Right renal cortex interstitium (tissue), 3 donors: ENCODE results near the gene AP1M1. TPM values are rescaled to one million over a fixed set of nuclear protein-coding genes. Genes with fewer than 3 reads are reported as not detected.
"Not testable (repeated sequence)": the region's sequence is repeated elsewhere in the genome, so short reads cannot be mapped to it uniquely, and the experiment has no call there.

Experiments used
- DNase-seq, 3 donors: peaks; one replicate each; pipeline ENCODE4 v3.0.0-alpha.2; 2013; ENCODE audit warnings: low read depth in 3 of 3, low spot score in 2 of 3
- polyA plus RNA-seq, 3 donors: library from polyadenylated mRNA; unstranded; fragments of 120-200 nt; gene quantifications; one replicate each; pipeline ENCODE4 v1.2.1, GENCODE V29; 2013; ENCODE audit not compliant: insufficient read length in 3 of 3

The AP1M1 gene
- polyA plus RNA-seq, 3 donors = 55.2 to 67.8 (median 57.7) TPM

DNA sequence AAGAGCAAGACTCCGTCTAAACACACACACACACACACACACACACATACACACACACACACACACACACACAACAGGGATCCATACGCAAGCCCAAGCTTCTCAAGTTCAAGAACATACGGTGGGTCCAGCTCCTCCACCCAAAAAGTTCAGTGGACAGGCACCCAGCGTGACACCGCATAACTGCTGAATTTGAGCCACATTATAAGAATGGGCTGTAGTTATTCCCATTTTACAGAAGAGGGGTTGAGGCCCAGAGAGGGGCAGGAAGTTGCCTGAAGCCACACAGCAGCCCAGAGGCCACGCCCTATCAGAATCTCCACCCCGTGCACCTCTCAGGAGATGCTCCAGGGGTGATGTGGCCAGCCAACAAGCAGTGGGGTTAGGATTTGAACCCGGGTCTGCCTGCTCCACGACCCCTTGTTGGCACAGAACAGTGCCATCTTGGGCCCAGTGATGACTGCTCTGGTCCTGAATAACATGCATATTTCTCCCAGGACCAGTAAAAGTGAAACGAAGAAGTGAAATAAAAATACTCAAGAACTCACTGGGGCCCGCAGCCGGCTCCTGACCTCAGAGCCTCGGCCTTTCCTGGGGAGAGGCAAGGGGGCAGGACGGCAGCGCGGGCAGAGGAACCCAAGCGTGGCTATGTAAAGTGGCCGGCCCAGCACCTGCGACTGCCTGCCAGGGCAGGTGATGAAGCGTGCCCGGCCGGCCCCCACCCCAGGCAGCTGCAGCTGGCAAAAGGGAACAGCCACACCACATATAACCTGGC, 61.9 kb downstream of the AP1M1 start:
- DNase-seq = no peak

DNA sequence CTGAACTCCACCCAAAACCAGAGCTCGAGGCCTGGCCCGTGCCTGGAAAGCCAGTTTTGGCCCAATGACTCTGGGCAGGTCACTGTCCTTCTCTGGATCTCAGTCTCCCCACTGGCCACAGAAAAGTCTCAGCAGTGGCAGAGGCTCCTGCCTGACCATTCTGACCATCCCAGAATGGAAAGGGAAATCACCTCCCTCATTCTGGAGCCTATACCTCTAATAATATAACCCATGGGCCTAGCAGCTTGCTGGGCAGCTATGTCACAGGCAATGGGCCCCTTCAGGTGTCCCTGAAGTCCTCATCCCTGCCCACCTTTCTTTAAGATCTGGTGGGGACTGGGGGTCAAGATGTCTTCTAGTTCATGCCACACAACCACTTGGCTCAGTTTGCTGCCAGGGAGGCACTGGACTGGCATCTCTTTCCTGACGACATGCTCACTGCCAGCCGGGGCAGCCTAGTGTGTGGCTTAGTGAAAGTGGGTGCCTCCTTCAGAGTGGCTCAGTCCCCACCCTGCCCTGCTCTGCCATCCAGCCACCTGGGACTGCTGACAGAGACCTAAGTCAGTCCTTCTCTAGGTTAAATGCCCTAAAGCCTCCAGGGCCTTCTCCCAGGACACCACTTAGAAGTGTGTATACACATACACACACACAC, 62.6 kb downstream of the AP1M1 start:
- no peak for DNase-seq

DNA sequence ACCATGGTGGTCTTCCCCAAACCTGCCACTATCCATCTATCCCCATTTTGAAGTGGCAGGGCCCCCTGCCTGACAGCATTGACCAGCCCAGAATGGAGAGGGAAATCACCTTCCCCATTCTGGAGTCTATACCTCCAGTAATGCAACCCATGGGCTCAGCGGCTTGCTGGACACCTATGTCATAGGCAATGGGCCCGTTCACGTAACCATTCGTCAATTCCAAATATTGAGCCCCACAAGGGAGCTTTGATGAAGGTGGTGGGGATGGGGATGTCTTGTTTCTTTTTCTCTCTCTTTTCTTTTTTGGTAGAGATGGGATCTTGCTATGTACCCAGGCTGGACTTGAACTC, 63.1 kb downstream of the AP1M1 start:
- no peak for DNase-seq

DNA sequence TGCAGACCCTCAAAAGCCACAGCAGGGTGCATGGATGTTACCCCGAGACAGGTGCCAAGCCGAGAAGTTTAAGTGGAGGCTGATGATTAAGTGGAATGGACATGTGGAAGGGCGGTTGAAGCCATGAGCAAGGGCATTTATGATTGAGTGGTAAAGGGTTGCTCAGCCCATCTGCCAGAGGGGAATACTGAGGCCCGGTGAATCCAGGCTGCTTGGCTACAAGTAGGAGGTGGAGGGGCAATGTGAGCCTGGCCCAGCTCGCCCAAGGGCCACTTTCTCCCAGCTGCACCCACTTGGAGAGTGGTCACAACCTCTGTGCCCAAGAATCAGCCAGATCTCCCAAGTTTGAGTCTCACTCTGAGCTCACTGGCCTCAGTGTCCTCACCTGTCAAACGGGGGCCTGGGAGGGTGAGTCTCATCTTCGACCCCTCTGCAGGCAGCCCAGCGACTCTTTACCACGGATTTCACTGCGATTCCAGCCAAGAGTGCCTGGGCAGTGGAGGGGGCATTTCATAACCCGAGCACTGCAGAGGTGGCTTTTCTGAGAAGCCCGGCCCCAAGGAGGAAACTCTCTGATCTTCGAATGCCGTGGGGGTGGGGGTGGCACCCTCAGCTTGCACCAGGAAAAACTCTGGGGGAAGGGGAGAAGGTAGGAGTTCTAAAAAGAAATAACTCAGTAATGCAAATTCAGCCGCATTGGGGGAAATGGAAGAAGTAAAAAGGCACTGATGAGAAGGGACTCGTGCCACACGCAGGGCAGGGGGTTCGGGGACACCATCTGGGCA, 64.1 kb downstream of the AP1M1 start:
- DNase-seq = no peak

DNA sequence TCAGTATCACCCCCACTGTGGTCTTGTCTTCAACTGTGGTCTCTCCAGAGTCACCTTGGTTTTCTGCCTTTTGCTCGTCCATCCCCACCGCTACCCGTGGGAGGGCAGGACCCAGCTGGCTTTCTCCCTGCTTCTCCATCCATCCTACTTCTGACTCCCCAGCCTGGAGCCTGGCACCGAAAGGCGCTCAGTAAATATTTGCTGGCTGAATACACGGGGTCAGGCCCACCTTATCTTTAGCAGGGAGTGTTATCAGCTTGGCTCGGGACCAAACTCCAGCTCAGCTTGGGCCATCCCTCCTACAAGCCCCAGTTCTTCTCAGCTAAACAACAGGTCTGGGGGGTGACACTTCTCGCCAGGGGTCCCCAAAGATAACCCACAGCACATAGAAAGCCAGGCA, 64.9 kb downstream of the AP1M1 start:
- DNase-seq = no peak

DNA sequence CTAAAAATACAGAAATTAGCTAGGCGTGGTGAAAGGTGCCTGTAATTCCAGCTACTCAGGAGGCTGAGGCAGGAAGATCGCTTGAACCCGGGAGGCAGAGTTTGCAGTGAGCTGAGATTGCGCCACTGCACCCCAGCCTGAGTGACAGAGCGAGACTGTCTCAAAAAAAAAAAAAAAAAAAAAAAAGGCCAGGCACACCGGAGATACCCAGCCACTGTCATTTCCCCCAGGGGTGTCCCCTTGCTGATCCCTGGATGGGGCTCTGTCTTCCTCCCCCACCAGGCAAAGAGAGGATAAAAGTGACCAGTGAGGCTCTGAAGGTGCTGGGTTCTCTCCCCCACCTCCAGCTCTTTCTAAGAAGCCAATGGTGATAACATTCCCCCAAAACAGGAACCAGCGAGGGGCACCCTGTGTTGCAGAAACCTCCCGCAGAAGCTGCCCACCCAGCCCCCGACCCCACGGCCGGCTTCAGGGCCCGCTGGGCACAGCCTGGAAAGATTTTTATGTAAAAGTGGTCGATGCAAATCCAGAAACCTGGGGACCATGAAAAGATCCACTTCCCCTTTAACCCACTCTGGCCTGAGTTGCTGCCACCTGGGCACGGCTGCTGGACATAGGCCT, 65.5 kb downstream of the AP1M1 start:
- no peak for DNase-seq

DNA sequence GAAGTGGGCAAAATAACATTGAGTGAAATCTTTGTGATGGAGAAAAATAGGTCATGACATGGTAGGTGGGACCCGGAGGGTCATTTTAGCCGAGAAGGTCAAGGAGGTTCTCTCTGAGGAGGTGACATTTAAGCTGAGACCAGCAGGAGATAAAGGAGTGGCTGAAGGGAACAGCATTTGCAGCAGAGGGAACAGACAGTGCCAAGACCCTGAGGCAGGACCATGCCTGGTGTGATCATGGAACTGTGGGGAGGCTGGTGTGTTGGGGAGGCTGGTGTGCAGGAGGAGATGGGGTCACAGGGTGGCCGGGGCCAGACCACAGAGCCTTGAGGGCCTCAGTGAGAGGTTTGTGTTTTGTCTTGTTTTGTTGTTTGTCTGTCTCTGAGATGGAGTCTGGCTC, 67.5 kb downstream of the AP1M1 start:
- DNase-seq = no peak

DNA sequence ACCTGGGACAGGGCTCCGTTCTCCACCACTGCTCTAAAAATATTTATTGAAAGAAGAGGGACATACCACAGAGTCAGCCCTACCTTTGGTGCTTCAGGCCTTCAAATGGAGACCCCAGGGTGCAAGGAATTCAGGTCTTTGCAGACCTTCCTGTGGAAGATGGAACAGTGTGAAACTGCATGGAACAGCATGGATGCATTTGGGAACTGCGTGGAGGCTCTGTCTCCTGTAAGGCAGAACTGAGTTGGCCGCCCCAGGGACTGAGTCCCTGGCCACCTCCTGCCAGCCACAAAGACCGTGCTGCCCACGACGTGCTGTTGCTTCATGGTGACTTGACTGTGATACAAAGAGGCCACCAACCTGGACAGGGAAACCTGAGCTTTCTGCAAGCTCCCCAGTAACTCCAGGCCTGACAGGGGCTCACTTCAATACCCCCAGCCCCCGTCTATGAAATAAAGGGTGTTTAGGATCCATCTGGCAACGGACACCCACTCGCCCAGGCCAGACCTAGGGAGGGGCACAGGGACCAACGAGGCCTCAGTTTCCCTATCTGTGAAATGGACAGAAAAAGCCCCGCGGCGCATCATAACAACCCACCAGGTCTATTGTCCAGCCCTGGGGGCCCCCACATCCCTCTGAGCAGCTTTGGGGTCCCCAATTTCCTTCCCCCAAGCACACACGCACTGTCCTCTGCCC, 68.3 kb downstream of the AP1M1 start:
- DNase-seq = no peak

DNA sequence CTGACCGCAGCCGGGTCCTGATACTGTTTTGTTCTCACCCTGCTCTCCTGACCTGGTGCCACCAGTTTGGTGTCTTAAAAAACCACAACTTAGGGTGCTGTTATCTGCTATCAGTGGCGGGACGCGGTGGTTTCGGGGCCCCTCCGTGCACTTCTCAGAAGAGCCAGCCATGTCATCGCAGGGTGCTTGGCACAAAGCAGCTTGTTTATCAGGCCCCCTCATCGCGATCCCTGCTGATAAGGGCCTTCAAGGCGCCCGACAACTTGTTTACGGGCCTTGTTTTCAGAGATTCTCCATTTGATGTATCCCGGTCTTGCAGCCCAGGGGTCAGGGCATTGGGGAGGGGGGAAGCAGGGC, 68.9 kb downstream of the AP1M1 start:
- no peak for DNase-seq

DNA sequence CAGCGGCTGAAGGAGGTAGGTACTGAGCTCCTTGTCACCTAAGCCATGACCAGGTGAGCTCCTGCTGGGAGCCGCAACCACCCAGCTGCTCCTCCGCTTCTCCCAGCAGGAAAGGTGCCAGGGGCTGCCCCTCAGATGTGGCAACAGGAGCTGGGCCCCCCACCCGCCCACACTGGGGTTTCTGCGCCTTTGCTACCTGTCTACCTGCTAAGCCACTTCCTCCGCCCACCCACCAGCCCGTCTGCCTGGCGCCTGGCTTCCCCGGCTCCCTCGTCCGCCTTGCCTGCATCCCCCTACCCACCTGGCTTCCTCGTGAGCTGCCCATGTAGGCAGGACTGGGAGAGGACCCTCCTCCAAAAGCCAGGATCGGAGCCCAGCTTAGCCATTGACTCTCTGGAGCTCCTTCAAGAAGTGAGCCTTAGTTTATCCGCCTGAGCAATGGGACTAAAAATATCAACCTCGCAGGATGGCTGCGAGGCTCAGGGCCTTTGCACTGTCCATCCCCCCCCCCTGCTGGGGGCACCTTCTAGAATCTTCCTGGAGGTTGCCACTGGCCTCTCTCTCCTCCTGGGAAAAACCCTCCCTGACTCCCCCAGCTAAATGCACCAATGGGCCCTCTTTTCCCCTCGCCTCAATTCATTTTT, 71.1 kb downstream of the AP1M1 start:
- no peak for DNase-seq

DNA sequence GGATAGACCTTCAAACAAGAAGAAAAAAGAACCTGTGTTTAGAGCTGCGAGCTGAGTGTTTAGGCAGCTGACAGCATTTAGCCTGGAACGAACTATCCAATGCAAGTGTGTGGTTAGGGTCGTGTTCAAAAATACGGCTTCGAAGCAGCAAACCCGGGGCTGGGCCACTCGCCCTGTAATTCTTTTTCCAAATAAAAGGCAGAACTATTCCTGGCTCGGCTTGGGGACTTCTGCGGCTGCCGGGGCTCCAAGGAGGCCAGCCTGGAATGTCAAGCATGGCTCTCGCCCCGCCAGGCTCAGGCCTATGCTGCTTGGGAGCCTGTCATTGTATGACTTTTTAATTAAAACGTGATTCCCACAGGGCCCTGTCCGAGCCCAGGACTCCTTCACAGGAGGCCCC, 75.2 kb downstream of the AP1M1 start:
- DNase-seq = no peak

DNA sequence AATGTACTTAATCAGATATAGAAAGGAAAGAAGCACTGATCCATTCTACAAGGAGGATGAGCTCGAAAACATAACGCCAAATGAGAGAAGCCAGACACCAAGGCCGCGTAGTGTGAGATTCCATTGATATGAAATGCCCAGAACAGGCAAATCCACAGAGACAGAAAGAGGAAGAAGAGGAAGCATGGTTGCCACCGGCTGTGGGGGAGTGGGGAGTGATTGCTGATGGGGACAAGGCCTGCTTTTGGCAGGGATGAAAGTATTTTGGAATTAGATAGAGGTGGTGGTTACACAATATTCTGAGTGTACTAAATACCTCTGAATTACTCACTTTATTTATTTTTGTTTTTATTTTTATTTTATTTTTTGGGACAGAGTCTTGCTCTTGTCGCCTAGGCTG, 76.7 kb downstream of the AP1M1 start:
- DNase-seq = no peak

DNA sequence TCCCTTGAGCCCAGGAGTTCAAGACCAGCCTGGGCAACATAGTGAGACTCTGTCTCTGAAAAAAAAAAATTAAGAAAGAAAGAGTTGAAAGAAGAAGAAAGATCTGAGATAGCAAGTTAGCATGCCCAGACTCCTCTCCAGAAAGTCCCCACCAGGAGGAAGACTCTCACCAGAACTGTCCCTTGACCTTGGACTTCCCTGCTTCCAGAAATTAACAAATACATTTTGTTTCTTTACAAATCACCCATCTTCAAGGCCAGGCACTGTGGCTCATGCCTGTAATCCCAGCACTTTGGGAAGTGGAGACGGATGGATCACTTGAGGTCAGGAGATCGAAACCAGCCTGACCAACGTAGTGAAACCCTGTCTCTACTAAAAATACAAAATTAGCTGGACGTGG, 82.6 kb downstream of the AP1M1 start:
- no peak for DNase-seq

DNA sequence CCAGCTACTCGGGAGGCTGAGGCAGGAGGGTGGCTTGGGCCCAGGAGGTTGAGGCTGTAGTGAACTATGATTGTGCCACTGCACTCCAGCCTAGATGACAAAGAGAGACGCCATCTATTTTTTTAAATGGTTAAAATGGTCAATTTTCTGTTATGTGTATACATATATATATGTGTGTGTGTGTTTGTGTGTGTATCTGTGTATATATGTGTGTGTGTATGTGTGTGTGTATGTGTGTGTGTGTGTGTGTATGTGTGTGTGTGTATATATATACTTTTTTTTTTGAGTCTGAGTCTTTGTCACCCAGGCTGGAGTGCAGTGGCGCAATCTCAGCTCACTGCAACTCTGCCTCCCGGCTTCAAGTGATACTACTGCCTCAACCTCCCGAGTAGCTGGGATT, 84.0 kb downstream of the AP1M1 start:
- no peak for DNase-seq

DNA sequence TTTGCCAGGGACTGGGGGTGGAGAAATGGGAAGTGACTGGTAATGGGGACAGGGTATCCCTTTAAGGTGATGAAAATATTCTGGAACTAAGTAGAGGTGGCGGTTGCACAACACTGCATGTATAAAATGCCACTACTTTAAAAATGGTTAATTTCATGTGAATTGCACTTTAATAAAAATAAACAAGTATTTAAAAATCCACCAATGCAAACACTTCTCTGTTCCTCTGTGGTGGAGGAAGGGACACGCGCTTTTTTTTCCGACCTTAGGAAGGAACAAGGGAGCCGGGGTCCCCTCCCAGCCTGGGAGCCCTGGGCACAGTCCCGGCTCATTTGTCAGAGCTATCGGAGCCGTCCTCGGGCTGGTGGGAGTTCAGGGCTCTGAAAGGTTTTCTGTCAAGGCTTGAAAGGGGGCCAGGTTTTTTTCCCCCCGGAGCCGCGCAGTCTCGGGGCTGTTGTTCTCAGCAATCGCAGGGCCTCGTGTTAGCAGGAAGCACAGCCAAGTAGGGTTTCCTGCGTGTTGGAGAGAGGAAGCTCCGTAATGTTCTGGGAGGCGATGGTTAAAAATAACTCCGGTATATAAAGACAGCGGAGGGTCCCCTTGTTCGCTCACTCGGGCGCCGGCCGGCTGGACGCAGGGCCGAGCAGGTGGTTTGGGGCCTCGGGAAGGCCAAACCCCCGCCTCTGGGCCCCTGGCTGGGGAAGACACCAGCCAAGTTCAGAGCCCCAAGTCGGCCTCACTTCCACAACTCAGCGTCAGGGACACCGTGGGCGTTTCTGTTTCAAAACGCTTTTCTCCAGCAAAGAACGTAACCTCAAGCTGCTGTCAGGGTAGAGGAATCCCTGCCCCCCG, 85.7 kb downstream of the AP1M1 start:
- DNase-seq = peak in 2 of 3 donors; percentile 40 to 64

DNA sequence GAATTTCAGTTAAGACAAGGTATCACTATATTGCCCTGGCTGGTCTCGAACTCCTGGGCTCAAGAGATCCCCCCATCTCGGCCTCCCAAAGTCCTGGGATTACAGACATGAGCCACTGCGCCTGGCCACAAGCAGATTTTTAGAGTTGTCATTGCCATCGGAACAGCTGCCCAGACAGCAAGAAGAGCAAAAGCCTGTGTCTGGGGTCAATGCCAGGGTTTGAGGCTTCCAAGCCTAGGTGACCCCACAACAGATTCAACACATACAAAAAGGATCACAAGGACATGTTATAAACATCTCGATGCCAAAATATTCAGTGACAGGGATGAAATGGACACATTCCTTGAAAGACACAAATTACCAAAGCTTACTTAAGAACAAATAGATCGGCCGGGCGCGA, 86.8 kb downstream of the AP1M1 start:
- no peak for DNase-seq

DNA sequence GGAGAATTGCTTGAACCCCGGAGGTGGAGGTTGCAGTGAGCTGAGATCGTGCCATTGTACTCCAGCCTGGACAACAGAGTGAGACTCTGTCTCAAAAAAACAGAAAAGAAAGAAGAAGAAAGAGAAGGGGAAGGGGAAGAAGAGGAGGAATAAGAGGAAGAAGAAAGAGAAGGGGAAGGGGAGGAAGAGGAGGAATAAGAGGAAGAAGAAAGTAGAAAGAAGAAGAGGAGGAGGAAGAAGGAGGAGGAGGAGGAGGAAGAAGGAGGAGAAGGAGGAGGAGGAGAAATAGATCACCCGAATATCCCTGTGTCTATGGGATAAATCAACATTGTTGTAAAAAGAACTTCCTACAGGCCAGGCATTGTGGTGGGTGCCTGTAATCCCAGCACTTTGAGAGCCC, 87.4 kb downstream of the AP1M1 start:
- not testable (repeated sequence) for DNase-seq

DNA sequence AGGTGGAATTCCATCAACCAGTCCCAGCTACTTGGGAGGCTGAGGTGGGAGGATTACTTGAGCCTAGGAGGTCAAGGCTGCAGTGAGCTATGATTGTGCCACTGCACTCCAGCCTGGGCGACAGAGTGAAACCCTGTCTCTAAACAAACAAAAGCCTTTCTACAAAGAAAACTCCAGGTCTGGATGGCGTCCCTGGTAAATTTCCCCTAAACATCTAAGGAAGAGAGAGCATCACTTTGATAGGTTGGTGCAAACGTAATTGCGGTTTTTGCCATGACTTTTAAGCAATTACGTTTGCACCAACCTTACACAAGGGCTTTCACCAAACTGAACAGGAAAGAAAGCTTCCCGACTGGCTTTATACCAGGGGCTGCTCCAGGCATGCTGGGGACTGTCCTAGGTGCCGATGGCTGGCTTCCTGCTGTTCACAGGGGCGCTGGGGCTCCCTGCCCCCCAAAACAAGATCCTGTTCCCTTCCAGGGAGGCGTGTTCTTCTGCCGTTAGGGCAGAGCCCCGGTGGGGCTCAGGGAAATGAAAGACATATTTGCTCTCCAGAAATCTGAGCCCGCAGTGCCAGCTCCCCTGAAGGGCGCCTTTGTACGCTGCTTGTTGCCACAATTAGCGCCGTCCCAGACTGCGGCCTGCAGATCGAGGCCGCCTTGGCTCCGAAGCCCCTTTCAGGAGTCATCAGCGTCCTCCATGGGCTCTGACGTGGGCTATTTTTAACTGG, 88.2 kb downstream of the AP1M1 start:
- no peak for DNase-seq

DNA sequence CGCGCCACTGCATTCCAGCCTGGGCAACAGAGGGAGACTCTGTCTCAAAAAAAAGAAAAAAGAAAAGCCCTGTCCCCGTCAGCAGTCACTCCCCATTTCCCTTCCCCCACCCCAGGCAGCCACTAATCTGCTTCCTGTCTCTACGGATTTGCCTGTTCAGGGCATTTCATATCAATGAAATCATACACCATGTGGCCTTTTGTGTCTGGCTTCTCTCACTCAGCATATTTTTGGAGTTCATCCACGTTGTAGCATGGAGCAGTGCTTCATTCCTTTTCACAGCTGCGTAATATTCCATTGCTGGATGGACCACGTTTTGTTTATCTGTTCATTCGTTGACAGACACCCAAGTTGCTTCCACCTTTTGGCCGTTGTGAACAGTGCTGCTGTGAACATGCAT, 90.8 kb downstream of the AP1M1 start:
- DNase-seq = no peak
